Measurements from ENCODE around the gene NMUR1. TPM values are rescaled to one million over a fixed set of nuclear protein-coding genes. Genes with fewer than 3 reads are reported as not detected.
"Not testable (repeated sequence)": the region's sequence is repeated elsewhere in the genome, so short reads cannot be mapped to it uniquely, and the experiment has no call there.

Gene NMUR1
- total and polyA plus RNA-seq, 8 donors = 0.38 to 1.1 (median 0.66) TPM

- no peak for ATAC-seq
Observed at GRCh38 chr2:231573698-231574421, 43.6 kb upstream of the NMUR1 start.

GRCh38 chr2:231573096-231573495 is 42.9 kb upstream of the NMUR1 start:
- Histone ChIP-seq H3K27me3 (no peaks in the 10 kb centered on the region), H3K27ac (no peak overlapping the region), H3K4me1 (no peaks in the 10 kb centered on the region), H3K4me3 (no peak overlapping the region), H3K36me3 (no peaks in the 10 kb centered on the region), H3K9me3 (no peaks in the 10 kb centered on the region)
- TF ChIP-seq CTCF (IDR thresholded peaks at IDR 0.05) = no peak
- intact Hi-C loops (cut with DNase I) = no loop called here
- DNase-seq (no peak), ATAC-seq (no peak)

More at GRCh38 chr2:231573698-231574421, 43.6 kb upstream of the NMUR1 start:
- Histone ChIP-seq H3K27ac (no peak overlapping the region), H3K9me3 (no peaks in the 10 kb centered on the region), H3K36me3 (no peaks in the 10 kb centered on the region), H3K4me1 (no peaks in the 10 kb centered on the region), H3K27me3 (no peaks in the 10 kb centered on the region), H3K4me3 (no peak overlapping the region)
- TF ChIP-seq CTCF (IDR thresholded peaks at IDR 0.05) = no peak
- intact Hi-C loops (cut with DNase I) = no loop called here
- DNase-seq = no peak

DNA sequence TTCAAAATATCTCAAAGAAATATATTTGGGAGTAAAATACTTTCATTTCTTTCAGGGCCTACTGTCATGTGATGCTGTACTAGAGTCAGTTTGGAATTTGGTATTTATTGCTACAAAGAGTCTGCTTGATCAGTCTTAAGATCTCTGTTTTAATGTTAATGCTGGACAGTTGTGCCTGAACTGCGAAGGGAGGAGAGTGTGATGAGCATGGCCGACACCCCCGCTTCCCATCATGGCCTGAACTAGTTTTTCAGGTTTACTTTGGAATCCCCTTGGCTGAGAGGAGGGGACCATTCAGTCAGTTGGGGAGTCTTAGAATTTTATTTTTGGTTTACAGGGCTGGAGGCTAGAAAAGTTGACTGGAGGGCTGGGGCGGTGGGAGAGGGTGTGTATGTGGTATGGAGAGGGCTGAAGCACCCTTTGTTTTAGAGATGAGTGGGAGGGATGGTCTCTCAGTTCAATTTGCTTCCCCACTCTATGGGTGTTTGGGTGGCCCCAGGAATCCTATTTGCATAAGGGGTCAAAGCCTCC is 41.5 kb upstream of the NMUR1 start:
- no peak overlapping the region for H3K27ac ChIP-seq
- no peak overlapping the region for H3K4me3 ChIP-seq
- no peaks in the 10 kb centered on the region for H3K4me1 ChIP-seq
- H3K9me3 ChIP-seq = no peaks in the 10 kb centered on the region
- H3K36me3 ChIP-seq = no peaks in the 10 kb centered on the region
- ATAC-seq = no peak
- H3K27me3 ChIP-seq = no peaks in the 10 kb centered on the region
- no peak for TF ChIP-seq CTCF (IDR thresholded peaks at IDR 0.05)
- no peak for DNase-seq
- intact Hi-C loops (cut with DNase I) = no loop called here

DNA sequence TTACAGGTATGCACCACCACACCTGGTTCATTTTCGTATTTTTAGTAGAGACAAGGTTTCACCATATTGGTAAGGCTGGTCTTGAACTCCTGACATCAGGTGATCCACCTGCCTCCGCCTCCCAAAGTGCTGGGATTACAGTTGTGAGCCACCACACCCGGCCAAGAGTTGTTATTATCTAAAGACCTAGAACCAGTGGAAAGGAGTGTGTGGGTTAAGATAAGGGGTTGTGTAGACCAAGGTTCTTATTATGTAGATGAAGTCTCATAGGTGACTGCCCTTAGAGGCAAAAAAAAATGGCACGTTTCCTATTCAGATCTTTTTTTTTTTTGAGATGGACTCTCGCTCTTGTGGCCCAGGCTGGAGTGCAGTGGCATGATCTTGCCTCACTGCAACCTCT is 40.7 kb upstream of the NMUR1 start:
- H3K4me1 ChIP-seq; H3K9me3 ChIP-seq; intact Hi-C loops (cut with DNase I); ATAC-seq; H3K27me3 ChIP-seq; H3K36me3 ChIP-seq; H3K27ac ChIP-seq; H3K4me3 ChIP-seq: not testable (repeated sequence)
- peak in 1 of 4 donors; percentile 3 for DNase-seq

DNA sequence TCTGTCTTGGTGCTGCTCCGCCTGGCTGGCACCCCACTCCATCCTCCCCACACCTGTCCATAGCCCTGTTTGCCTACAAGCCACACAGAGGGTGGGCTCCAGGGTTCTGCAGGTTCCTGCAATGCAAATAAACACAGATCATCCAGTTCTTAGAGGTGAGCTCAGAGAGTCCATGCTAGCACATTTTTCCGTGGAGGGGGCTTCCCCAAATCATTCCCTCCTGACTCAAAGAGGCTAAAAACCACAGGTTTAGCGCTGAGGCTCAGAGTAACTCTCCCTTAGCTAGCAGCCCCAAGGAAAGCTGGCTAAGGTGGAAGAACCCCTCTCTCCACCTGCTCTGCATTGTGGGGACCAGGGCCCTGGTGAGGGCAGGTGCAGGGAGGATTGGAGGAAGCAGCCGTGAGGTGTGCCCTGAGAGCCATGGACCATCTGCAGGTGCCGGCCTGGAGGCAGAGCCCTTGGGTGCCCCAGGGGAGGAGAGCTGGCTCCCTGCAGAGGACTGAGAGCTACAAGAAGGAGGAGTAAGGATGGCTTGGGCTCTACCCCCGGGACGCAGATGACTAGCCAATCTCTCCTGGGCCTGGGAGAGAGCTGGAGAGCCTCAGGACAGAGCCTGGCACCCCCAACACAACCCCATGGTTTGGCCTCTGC is 38.7 kb upstream of the NMUR1 start:
- no peak overlapping the region for H3K27ac ChIP-seq
- ATAC-seq (no peak), DNase-seq (peak in 1 of 4 donors; percentile 17)
- H3K4me1 ChIP-seq = no peaks in the 10 kb centered on the region
- intact Hi-C loops (cut with DNase I) = no loop called here
- no peak overlapping the region for H3K4me3 ChIP-seq
- no peaks in the 10 kb centered on the region for H3K36me3 ChIP-seq
- no peaks in the 10 kb centered on the region for H3K9me3 ChIP-seq
- no peaks in the 10 kb centered on the region for H3K27me3 ChIP-seq
- no peak for TF ChIP-seq CTCF (IDR thresholded peaks at IDR 0.05)
